Left lung (tissue), 10 donors: ENCODE results near the gene ACTN3. TPM values are rescaled to one million over a fixed set of nuclear protein-coding genes. Genes with fewer than 3 reads are reported as not detected.
A peak's percentile ranks its signal among the peaks of the same experiment; 100 is the strongest.
"Not testable (repeated sequence)": the region's sequence is repeated elsewhere in the genome, so short reads cannot be mapped to it uniquely, and the experiment has no call there.

ENCODE experiments used
- ATAC-seq: fragments of 200-7000 bp; cut with Tn5 transposase; one replicate; pipeline ENCODE4 v1.9.1; 2020; ENCODE audit warnings: moderate library complexity
- DNase-seq, 4 donors: peaks; one replicate each; pipeline ENCODE4 v3.0.0-alpha.2; 2013 to 2020
- H3K27ac ChIP-seq, 2 donors: fragments of 200-600 bp; sonication (generic) in 1 of 2; one replicate each; pipeline versions ENCODE4 v1.5.0 to v1.8.0; 2020 to 2021
- H3K27me3 ChIP-seq, 2 donors: fragments of 200-600 bp; sonication (generic) in 1 of 2; one replicate each; pipeline versions ENCODE4 v1.5.0 to v1.8.0; 2020 to 2021
- H3K36me3 ChIP-seq, 2 donors: fragments of 200-600 bp; sonication (generic) in 1 of 2; one replicate each; pipeline versions ENCODE4 v1.5.0 to v1.8.0; 2020 to 2021
- H3K4me1 ChIP-seq, 2 donors: fragments of 200-600 bp; one replicate each; pipeline ENCODE4 v1.8.0; 2021
- H3K4me3 ChIP-seq, 2 donors: fragments of 200-600 bp; sonication (generic) in 1 of 2; one replicate each; pipeline versions ENCODE4 v1.5.0 to v1.8.0; 2020 to 2021; ENCODE audit warnings: mild to moderate bottlenecking in 1 of 2
- H3K9me3 ChIP-seq, 2 donors: fragments of 200-600 bp; sonication (generic) in 1 of 2; one replicate each; pipeline versions ENCODE4 v1.5.0 to v1.8.0; 2020 to 2021
- intact Hi-C, 2 donors: fragments of 100-400 bp; cut with DNase I; formaldehyde crosslinking; loops; one replicate each; pipeline versions ENCODE4 v1.11.2 to v1.14.2; 2022
- polyA plus RNA-seq, 6 donors: library from polyadenylated mRNA; unstranded; fragments of 120-200 nt; gene quantifications; one replicate each; pipeline ENCODE4 v1.2.1, GENCODE V29; 2013; ENCODE audit not compliant: insufficient read length in 6 of 6
- total RNA-seq, 2 donors: library from RNA; stranded (reverse); fragmentation: NEBNext Ultra II Directional; extraction: Animal tissue kit (Norgen Biotek cat#: 25700); gene quantifications; one replicate each; pipeline ENCODE4 v1.2.1, GENCODE V29; 2021
- TF ChIP-seq, protein P1 (sequence below), 2 donors: fragments of 200-600 bp; sonication (generic) in 1 of 2; IDR thresholded peaks; one replicate each; pipeline versions ENCODE4 v1.5.0 to v1.8.0; 2021; ENCODE audit warnings: antibody characterized with exemption in 2 of 2
- donor health status: DM: no; HTN: yes; CAD: no.
- donor health status: DM: no; HTN: no; CAD: no.

The ACTN3 gene
- total and polyA plus RNA-seq, 8 donors = 0.06 to 0.16 TPM; not detected in 6

- Histone ChIP-seq H3K9me3 (peaks cover 0 to 11% of the 10 kb centered on the region in 2 donors), H3K4me3 (no peak overlapping the region), H3K27ac (no peak overlapping the region), H3K27me3 (no peaks in the 10 kb centered on the region), H3K36me3 (no peaks in the 10 kb centered on the region), H3K4me1 (peaks cover 0 to 7% of the 10 kb centered on the region in 2 donors)
- DNase-seq = peak in 1 of 4 donors; percentile 37
- no peak for ATAC-seq
- TF ChIP-seq, protein P1, sequence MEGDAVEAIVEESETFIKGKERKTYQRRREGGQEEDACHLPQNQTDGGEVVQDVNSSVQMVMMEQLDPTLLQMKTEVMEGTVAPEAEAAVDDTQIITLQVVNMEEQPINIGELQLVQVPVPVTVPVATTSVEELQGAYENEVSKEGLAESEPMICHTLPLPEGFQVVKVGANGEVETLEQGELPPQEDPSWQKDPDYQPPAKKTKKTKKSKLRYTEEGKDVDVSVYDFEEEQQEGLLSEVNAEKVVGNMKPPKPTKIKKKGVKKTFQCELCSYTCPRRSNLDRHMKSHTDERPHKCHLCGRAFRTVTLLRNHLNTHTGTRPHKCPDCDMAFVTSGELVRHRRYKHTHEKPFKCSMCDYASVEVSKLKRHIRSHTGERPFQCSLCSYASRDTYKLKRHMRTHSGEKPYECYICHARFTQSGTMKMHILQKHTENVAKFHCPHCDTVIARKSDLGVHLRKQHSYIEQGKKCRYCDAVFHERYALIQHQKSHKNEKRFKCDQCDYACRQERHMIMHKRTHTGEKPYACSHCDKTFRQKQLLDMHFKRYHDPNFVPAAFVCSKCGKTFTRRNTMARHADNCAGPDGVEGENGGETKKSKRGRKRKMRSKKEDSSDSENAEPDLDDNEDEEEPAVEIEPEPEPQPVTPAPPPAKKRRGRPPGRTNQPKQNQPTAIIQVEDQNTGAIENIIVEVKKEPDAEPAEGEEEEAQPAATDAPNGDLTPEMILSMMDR (IDR thresholded peaks at IDR 0.05) = no peak
- intact Hi-C loops = loop anchor here in 1 of 2 donors (10.0 kb wide), 1 partner anchor 104 kb away; no protein-coding TSS in a partner anchor
Observed at GRCh38 chr11:66581261-66581660, 34.6 kb downstream of the ACTN3 start.

DNA sequence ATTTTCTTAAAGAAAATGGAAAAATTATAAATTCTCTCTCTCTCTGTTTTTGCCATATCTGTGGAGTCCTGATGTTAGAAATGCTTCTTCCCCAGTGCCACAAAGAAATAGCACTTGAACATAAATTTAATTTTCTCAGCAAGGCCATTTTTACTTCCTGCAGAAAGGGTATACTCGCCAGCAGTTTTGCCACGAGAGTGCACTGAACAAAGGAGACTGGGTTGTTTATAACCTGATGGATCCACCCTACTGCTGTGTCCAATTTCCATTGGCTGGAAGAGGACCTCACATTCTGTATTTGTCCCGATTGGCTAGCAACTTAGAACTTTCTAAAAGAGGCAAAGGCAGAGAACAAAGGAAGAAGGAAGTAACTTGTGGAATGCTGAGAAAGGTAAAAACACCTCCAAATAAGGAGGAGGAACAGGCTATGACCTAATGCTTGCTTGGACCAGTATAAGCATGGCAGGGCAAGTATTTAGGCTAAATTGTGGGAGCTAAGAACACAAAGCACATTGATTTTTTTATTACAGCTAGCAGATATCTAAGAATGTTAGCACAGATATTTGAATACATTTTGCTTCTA lies 36.0 kb downstream of the ACTN3 start:
- intact Hi-C loops = loop anchor here in 1 of 2 donors (10.0 kb wide), 1 partner anchor 102 kb away; no protein-coding TSS in a partner anchor
- DNase-seq, H3K4me3 ChIP-seq, H3K27me3 ChIP-seq, H3K36me3 ChIP-seq, ATAC-seq, H3K4me1 ChIP-seq, H3K27ac ChIP-seq: not testable (repeated sequence)
- peaks cover 0 to 11% of the 10 kb centered on the region in 2 donors for H3K9me3 ChIP-seq

- not testable (repeated sequence) for H3K4me1 ChIP-seq, H3K4me3 ChIP-seq, H3K27me3 ChIP-seq, H3K27ac ChIP-seq, ATAC-seq, H3K36me3 ChIP-seq
- intact Hi-C loops = loop anchor here in 1 of 2 donors (10.0 kb wide), 1 partner anchor 99 kb away; no protein-coding TSS in a partner anchor
- DNase-seq = peak in 1 of 4 donors; percentile 3
- H3K9me3 ChIP-seq = peaks cover 0 to 11% of the 10 kb centered on the region in 2 donors
Observed at GRCh38 chr11:66585447-66585846, 38.7 kb downstream of the ACTN3 start.

DNA sequence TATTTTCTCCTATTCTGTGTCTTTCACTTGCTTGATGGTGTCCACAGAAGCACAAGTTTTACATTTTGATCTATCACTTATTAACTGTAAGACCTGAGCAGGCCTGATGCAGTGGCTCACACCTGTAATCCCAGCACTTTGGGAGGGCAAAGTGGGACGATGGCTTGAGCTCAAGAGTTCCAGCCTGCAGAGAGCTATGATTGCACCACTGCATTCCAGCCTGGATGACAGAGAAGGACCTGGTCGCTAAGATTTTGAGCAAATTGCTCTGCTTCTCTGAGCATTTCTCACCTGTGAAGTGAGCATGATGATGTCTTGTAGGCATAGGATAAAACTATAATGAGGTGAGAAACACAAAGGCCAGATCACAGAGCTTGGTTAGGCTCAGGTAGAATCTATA lies 39.4 kb downstream of the ACTN3 start:
- Histone ChIP-seq H3K9me3 (peaks cover 0 to 11% of the 10 kb centered on the region in 2 donors), H3K27ac (no peak overlapping the region), H3K4me1 (no peaks in the 10 kb centered on the region), H3K36me3 (no peaks in the 10 kb centered on the region), H3K27me3 (no peaks in the 10 kb centered on the region), H3K4me3 (no peak overlapping the region)
- TF ChIP-seq, protein P1 (IDR thresholded peaks at IDR 0.05) = no peak
- DNase-seq (no peak), ATAC-seq (no peak)
- intact Hi-C loops = loop anchor here in 1 of 2 donors (10.0 kb wide), 1 partner anchor 99 kb away; no protein-coding TSS in a partner anchor

DNA sequence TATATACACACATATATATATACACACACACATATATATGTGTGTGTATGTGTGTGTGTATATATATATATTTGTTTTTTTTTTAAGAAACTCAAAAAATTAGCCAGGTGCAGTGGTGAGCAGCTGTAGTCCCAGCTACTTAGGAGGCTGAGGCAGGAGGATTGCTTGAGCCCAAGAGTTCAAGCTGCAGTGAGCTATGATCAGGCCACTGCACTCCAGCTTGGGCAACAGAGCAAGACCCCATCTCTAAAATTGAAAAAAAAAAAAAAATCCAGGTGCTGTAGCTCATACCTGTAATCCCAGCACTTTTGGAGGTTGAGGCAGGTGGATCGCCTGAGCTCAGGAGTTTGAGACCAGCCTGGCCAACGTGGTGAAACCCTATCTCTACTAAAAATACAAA lies 42.6 kb downstream of the ACTN3 start:
- H3K4me3 ChIP-seq, H3K27ac ChIP-seq, ATAC-seq, DNase-seq, H3K27me3 ChIP-seq, H3K9me3 ChIP-seq, H3K36me3 ChIP-seq: not testable (repeated sequence)
- intact Hi-C loops = loop anchor here in 1 of 2 donors (10.0 kb wide), 1 partner anchor 95 kb away; no protein-coding TSS in a partner anchor
- H3K4me1 ChIP-seq = peaks cover 5 to 17% of the 10 kb centered on the region in 2 donors

- H3K4me1 ChIP-seq = peaks cover 9 to 25% of the 10 kb centered on the region in 2 donors
- DNase-seq = peak in 1 of 4 donors; percentile 34
- H3K27me3 ChIP-seq = no peaks in the 10 kb centered on the region
- TF ChIP-seq, protein P1 (IDR thresholded peaks at IDR 0.05) = no peak
- intact Hi-C loops = loop anchor here in 1 of 2 donors (10.0 kb wide), 1 partner anchor 95 kb away; no protein-coding TSS in a partner anchor
- H3K4me3 ChIP-seq = no peak overlapping the region
- no peak overlapping the region for H3K27ac ChIP-seq
- no peak for ATAC-seq
- H3K9me3 ChIP-seq = no peaks in the 10 kb centered on the region
- no peaks in the 10 kb centered on the region for H3K36me3 ChIP-seq
Observed at GRCh38 chr11:66589996-66590675, 43.4 kb downstream of the ACTN3 start.
